ENCODE measurements around the gene HBP1. TPM values are rescaled to one million over a fixed set of nuclear protein-coding genes. Genes with fewer than 3 reads are reported as not detected.
"Not testable (repeated sequence)": the region's sequence is repeated elsewhere in the genome, so short reads cannot be mapped to it uniquely, and the experiment has no call there.

HBP1 gene
- polyA plus RNA-seq, 4 donors: 25.1 to 82.6 (median 36.7) TPM

GRCh38 chr7:107219563-107220244 is 50.9 kb downstream of the HBP1 start:
- 91 to 96% (median 95%) methylated on average over 2 of the region's 2 CpGs for WGBS, 3 donors
- Histone ChIP-seq H3K4me3 (ENCODE audit: low read depth in 1 of 3, low read length in 3 of 3) (no peak overlapping the region), H3K9me3 (ENCODE audit: control insufficient read depth in 2 of 2, insufficient read depth in 1 of 2, low read depth in 1 of 2, low read length in 1 of 2) (peaks cover 0 to 9% of the 10 kb centered on the region in 2 donors), H3K36me3 (ENCODE audit: control insufficient read depth in 3 of 3, insufficient read depth in 2 of 3, low read depth in 1 of 3, low read length in 3 of 3) (peaks cover 0 to 5% (median 0%) of the 10 kb centered on the region in 3 donors), H3K4me1 (ENCODE audit: control insufficient read depth in 3 of 3, insufficient read depth in 2 of 3, low read depth in 1 of 3, low read length in 2 of 3) (no peaks in the 10 kb centered on the region), H3K27ac (ENCODE audit: low read depth in 1 of 3, low read length in 2 of 3) (no peak overlapping the region), H3K27me3 (ENCODE audit: control insufficient read depth in 3 of 3, insufficient read depth in 3 of 3, low read length in 3 of 3) (no peaks in the 10 kb centered on the region)
- DNase-seq: no peak
- no peak for FAIRE-seq

- FAIRE-seq (no peak), DNase-seq (no peak)
- 91 to 97% (median 93%) methylated on average over 5 of the region's 5 CpGs for WGBS, 3 donors
- no peak overlapping the region for H3K27ac ChIP-seq (ENCODE audit: low read depth in 1 of 3, low read length in 2 of 3)
- no peaks in the 10 kb centered on the region for H3K4me1 ChIP-seq (ENCODE audit: control insufficient read depth in 3 of 3, insufficient read depth in 2 of 3, low read depth in 1 of 3, low read length in 2 of 3)
- H3K4me3 ChIP-seq (ENCODE audit: low read depth in 1 of 3, low read length in 3 of 3): no peak overlapping the region
- peaks cover 0 to 5% (median 0%) of the 10 kb centered on the region in 3 donors for H3K36me3 ChIP-seq (ENCODE audit: control insufficient read depth in 3 of 3, insufficient read depth in 2 of 3, low read depth in 1 of 3, low read length in 3 of 3)
- H3K9me3 ChIP-seq (ENCODE audit: control insufficient read depth in 2 of 2, insufficient read depth in 1 of 2, low read depth in 1 of 2, low read length in 1 of 2): peaks cover 0 to 5% of the 10 kb centered on the region in 2 donors
- H3K27me3 ChIP-seq (ENCODE audit: control insufficient read depth in 3 of 3, insufficient read depth in 3 of 3, low read length in 3 of 3): no peaks in the 10 kb centered on the region
Measured at GRCh38 chr7:107220356-107220755, 51.6 kb downstream of the HBP1 start.

DNA sequence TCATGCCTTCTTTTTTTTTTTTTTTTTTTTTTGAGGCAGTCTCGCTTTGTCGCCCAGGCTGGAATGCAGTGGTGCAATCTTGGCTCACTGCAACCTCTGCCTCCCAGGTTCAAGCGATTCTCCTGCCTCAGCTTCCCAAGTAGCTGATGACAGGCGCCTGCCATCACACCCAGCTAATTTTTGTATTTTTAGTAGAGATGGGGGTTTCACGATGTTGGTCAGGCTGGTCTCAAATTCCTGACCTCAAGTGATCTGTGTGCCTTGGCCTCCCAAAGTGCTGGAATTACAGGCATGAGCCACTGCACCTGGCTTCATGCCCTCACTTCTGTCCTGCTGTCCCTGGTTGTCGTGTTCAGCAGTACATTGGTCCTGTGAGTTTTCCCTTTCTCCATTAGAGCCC is 52.0 kb downstream of the HBP1 start:
- not testable (repeated sequence) for H3K27me3 ChIP-seq (ENCODE audit: control insufficient read depth in 3 of 3, insufficient read depth in 3 of 3, low read length in 3 of 3); DNase-seq; H3K4me1 ChIP-seq (ENCODE audit: control insufficient read depth in 3 of 3, insufficient read depth in 2 of 3, low read depth in 1 of 3, low read length in 2 of 3); H3K9me3 ChIP-seq (ENCODE audit: control insufficient read depth in 2 of 2, insufficient read depth in 1 of 2, low read depth in 1 of 2, low read length in 1 of 2); FAIRE-seq; H3K27ac ChIP-seq (ENCODE audit: low read depth in 1 of 3, low read length in 2 of 3); H3K36me3 ChIP-seq (ENCODE audit: control insufficient read depth in 3 of 3, insufficient read depth in 2 of 3, low read depth in 1 of 3, low read length in 3 of 3); H3K4me3 ChIP-seq (ENCODE audit: low read depth in 1 of 3, low read length in 3 of 3)
- 95 to 96% (median 96%) methylated on average over 4 to 6 of the region's 6 CpGs for WGBS, 3 donors

- Histone ChIP-seq H3K4me1 (ENCODE audit: control insufficient read depth in 3 of 3, insufficient read depth in 2 of 3, low read depth in 1 of 3, low read length in 2 of 3) (no peaks in the 10 kb centered on the region), H3K27me3 (ENCODE audit: control insufficient read depth in 3 of 3, insufficient read depth in 3 of 3, low read length in 3 of 3) (no peaks in the 10 kb centered on the region), H3K36me3 (ENCODE audit: control insufficient read depth in 3 of 3, insufficient read depth in 2 of 3, low read depth in 1 of 3, low read length in 3 of 3) (peaks cover 0 to 10% (median 3%) of the 10 kb centered on the region in 3 donors), H3K9me3 (ENCODE audit: control insufficient read depth in 2 of 2, insufficient read depth in 1 of 2, low read depth in 1 of 2, low read length in 1 of 2) (no peaks in the 10 kb centered on the region), H3K4me3 (ENCODE audit: low read depth in 1 of 3, low read length in 3 of 3) (no peak overlapping the region), H3K27ac (ENCODE audit: low read depth in 1 of 3, low read length in 2 of 3) (no peak overlapping the region)
- 85 to 89% (median 88%) methylated on average over 5 of the region's 5 CpGs for WGBS, 3 donors
- DNase-seq (peak; percentile 28 to 37), FAIRE-seq (no peak)
Measured at GRCh38 chr7:107224374-107225223, 55.8 kb downstream of the HBP1 start.

DNA sequence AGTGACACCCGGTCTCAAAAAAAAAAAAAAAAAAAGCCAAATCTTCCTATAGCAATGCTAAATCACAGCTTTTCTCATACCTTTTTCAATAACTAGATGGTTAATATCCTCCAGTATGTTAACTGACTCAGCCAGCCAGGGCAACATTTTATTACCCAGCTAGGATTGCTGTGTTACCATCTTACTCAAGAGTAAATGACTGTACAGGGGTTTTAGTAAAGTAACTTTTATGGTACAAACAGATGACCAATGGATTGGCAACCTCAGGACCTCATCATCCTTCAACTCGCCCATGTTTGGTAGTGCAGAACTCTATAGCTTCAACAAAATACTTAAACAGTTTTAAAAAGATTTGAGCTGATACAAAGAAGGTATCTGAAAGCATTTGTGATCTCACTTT is 59.5 kb downstream of the HBP1 start:
- WGBS, 3 donors: 94 to 98% (median 97%) methylated on average over 2 of the region's 2 CpGs
- FAIRE-seq: no peak
- Histone ChIP-seq H3K27me3 (ENCODE audit: control insufficient read depth in 3 of 3, insufficient read depth in 3 of 3, low read length in 3 of 3) (no peaks in the 10 kb centered on the region), H3K9me3 (ENCODE audit: control insufficient read depth in 2 of 2, insufficient read depth in 1 of 2, low read depth in 1 of 2, low read length in 1 of 2) (no peaks in the 10 kb centered on the region), H3K4me1 (ENCODE audit: control insufficient read depth in 3 of 3, insufficient read depth in 2 of 3, low read depth in 1 of 3, low read length in 2 of 3) (no peaks in the 10 kb centered on the region), H3K27ac (ENCODE audit: low read depth in 1 of 3, low read length in 2 of 3) (no peak overlapping the region), H3K36me3 (ENCODE audit: control insufficient read depth in 3 of 3, insufficient read depth in 2 of 3, low read depth in 1 of 3, low read length in 3 of 3) (peaks cover 0 to 10% (median 3%) of the 10 kb centered on the region in 3 donors), H3K4me3 (ENCODE audit: low read depth in 1 of 3, low read length in 3 of 3) (no peak overlapping the region)
- no peak for DNase-seq

GRCh38 chr7:107230334-107230733 is 61.5 kb downstream of the HBP1 start:
- H3K27ac ChIP-seq (ENCODE audit: low read depth in 1 of 3, low read length in 2 of 3): no peak overlapping the region
- H3K4me3 ChIP-seq (ENCODE audit: low read depth in 1 of 3, low read length in 3 of 3): no peak overlapping the region
- peaks cover 0 to 15% (median 3%) of the 10 kb centered on the region in 3 donors for H3K36me3 ChIP-seq (ENCODE audit: control insufficient read depth in 3 of 3, insufficient read depth in 2 of 3, low read depth in 1 of 3, low read length in 3 of 3)
- H3K4me1 ChIP-seq (ENCODE audit: control insufficient read depth in 3 of 3, insufficient read depth in 2 of 3, low read depth in 1 of 3, low read length in 2 of 3): no peaks in the 10 kb centered on the region
- H3K9me3 ChIP-seq (ENCODE audit: control insufficient read depth in 2 of 2, insufficient read depth in 1 of 2, low read depth in 1 of 2, low read length in 1 of 2): no peaks in the 10 kb centered on the region
- DNase-seq (no peak), FAIRE-seq (no peak)
- no peaks in the 10 kb centered on the region for H3K27me3 ChIP-seq (ENCODE audit: control insufficient read depth in 3 of 3, insufficient read depth in 3 of 3, low read length in 3 of 3)
- 96 to 97% (median 97%) methylated on average over 3 of the region's 3 CpGs for WGBS, 3 donors

DNA sequence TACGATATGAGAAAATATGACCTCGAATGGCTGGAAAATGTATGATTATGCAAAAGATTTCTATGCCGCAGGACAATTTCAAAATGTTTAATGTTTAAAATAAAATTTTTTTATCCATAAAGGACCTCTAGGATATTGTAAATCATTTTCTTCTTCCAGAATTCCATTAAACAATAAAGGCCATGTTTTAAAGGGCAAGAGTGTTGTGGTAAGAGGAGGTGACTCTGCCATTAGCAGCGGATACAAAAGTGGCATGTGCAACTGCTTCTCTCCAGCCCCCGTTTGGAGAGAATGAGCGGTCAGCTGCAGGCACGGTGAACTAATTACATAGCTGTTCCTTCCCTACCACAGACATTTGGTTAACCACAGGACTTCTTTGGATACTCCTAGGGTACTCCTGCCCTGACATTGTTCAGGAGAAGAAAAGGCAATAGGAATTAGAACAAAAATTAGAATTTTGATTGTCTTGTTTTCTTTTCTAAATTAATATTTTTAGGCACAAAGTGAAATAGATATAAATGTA is 63.8 kb downstream of the HBP1 start:
- 91 to 96% (median 93%) methylated on average over 7 of the region's 7 CpGs for WGBS, 3 donors
- FAIRE-seq (no peak), DNase-seq (no peak)
- Histone ChIP-seq H3K4me3 (ENCODE audit: low read depth in 1 of 3, low read length in 3 of 3) (no peak overlapping the region), H3K4me1 (ENCODE audit: control insufficient read depth in 3 of 3, insufficient read depth in 2 of 3, low read depth in 1 of 3, low read length in 2 of 3) (no peaks in the 10 kb centered on the region), H3K27me3 (ENCODE audit: control insufficient read depth in 3 of 3, insufficient read depth in 3 of 3, low read length in 3 of 3) (no peaks in the 10 kb centered on the region), H3K9me3 (ENCODE audit: control insufficient read depth in 2 of 2, insufficient read depth in 1 of 2, low read depth in 1 of 2, low read length in 1 of 2) (no peaks in the 10 kb centered on the region), H3K36me3 (ENCODE audit: control insufficient read depth in 3 of 3, insufficient read depth in 2 of 3, low read depth in 1 of 3, low read length in 3 of 3) (peaks cover 0 to 12% (median 4%) of the 10 kb centered on the region in 3 donors), H3K27ac (ENCODE audit: low read depth in 1 of 3, low read length in 2 of 3) (no peak overlapping the region)

DNA sequence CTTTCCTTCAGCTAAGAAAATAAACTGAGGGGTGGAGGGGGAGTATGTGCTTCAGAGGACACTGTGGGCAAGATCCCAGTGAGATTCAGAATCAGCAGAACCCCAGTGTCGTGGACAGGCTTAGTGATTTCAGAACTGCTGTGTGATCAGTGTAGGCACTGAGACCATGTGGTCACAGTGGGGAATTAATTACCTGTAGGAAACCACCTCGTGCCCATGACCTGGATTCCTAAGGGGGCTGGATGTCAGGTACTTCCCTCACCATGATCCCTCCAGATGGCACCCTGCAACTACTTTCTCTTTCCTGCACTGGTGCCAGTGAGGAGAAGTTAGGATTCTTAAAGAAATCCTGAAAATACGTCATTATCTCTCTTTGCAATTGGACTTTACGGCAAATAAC is 64.4 kb downstream of the HBP1 start:
- H3K9me3 ChIP-seq (ENCODE audit: control insufficient read depth in 2 of 2, insufficient read depth in 1 of 2, low read depth in 1 of 2, low read length in 1 of 2): no peaks in the 10 kb centered on the region
- no peaks in the 10 kb centered on the region for H3K4me1 ChIP-seq (ENCODE audit: control insufficient read depth in 3 of 3, insufficient read depth in 2 of 3, low read depth in 1 of 3, low read length in 2 of 3)
- no peaks in the 10 kb centered on the region for H3K27me3 ChIP-seq (ENCODE audit: control insufficient read depth in 3 of 3, insufficient read depth in 3 of 3, low read length in 3 of 3)
- WGBS, 3 donors: 87 to 91% (median 89%) methylated on average over 4 of the region's 4 CpGs
- no peak overlapping the region for H3K4me3 ChIP-seq (ENCODE audit: low read depth in 1 of 3, low read length in 3 of 3)
- H3K36me3 ChIP-seq (ENCODE audit: control insufficient read depth in 3 of 3, insufficient read depth in 2 of 3, low read depth in 1 of 3, low read length in 3 of 3): peaks cover 0 to 12% (median 5%) of the 10 kb centered on the region in 3 donors
- DNase-seq (no peak), FAIRE-seq (no peak)
- no peak overlapping the region for H3K27ac ChIP-seq (ENCODE audit: low read depth in 1 of 3, low read length in 2 of 3)

Data from small intestine (tissue), 7 donors.